ENCODE measurements around the gene OXTR.
A peak's percentile ranks its signal among the peaks of the same experiment; 100 is the strongest.

The OXTR gene

GRCh38 chr3:8769088-8769822, at the start of gene OXTR:
Gene OXTR (minus strand): TSS chr3:8769613. CDS start chr3:8768187, 1,426 bp downstream.
- Mint-ChIP-seq H3K27ac (no peak within 1 kb of the TSS), H3K4me3 (peak within 1 kb of the TSS; percentile 62), H3K4me1 (ENCODE audit: low read depth) (peaks cover 14% of the 10 kb centered on the region), H3K36me3 (ENCODE audit: low read depth) (no peaks in the 10 kb centered on the region), H3K27me3 (peaks cover 51% of the 10 kb centered on the region), H3K9me3 (no peaks in the 10 kb centered on the region)
- intact Hi-C loops (cut with micrococcal nuclease): no loop called here

- Mint-ChIP-seq H3K9me3 (peaks cover 56% of the 10 kb centered on the region), H3K36me3 (ENCODE audit: low read depth) (no peaks in the 10 kb centered on the region), H3K27ac (no peak overlapping the region), H3K4me1 (ENCODE audit: low read depth) (no peaks in the 10 kb centered on the region), H3K27me3 (no peaks in the 10 kb centered on the region), H3K4me3 (no peak overlapping the region)
- intact Hi-C loops (cut with micrococcal nuclease): no loop called here
Observed at GRCh38 chr3:8817486-8817885, 48.1 kb upstream of the OXTR start.

- Mint-ChIP-seq H3K27ac (no peak overlapping the region), H3K4me1 (ENCODE audit: low read depth) (no peaks in the 10 kb centered on the region), H3K9me3 (peaks cover 48% of the 10 kb centered on the region), H3K36me3 (ENCODE audit: low read depth) (no peaks in the 10 kb centered on the region), H3K27me3 (no peaks in the 10 kb centered on the region), H3K4me3 (no peak overlapping the region)
- intact Hi-C loops (cut with micrococcal nuclease): no loop called here
Observed at GRCh38 chr3:8816106-8816505, 46.7 kb upstream of the OXTR start.

- H3K9me3 Mint-ChIP-seq: peaks cover 24% of the 10 kb centered on the region
Observed at GRCh38 chr3:8813411-8813810, 44.0 kb upstream of the OXTR start.

GRCh38 chr3:8810561-8810960, 41.1 kb upstream of the OXTR start:
- Mint-ChIP-seq H3K9me3 (peaks cover 10% of the 10 kb centered on the region), H3K4me1 (ENCODE audit: low read depth) (no peaks in the 10 kb centered on the region), H3K36me3 (ENCODE audit: low read depth) (no peaks in the 10 kb centered on the region), H3K27me3 (no peaks in the 10 kb centered on the region), H3K27ac (no peak overlapping the region), H3K4me3 (no peak overlapping the region)
- intact Hi-C loops (cut with micrococcal nuclease): no loop called here

More at GRCh38 chr3:8813411-8813810, 44.0 kb upstream of the OXTR start:
- H3K27ac Mint-ChIP-seq: no peak overlapping the region
- intact Hi-C loops (cut with micrococcal nuclease): no loop called here
- H3K27me3 Mint-ChIP-seq: no peaks in the 10 kb centered on the region
- H3K36me3 Mint-ChIP-seq (ENCODE audit: low read depth): no peaks in the 10 kb centered on the region
- no peaks in the 10 kb centered on the region for H3K4me1 Mint-ChIP-seq (ENCODE audit: low read depth)
- no peak overlapping the region for H3K4me3 Mint-ChIP-seq

GRCh38 chr3:8805774-8806173, 36.4 kb upstream of the OXTR start:
- H3K36me3 Mint-ChIP-seq (ENCODE audit: low read depth): no peaks in the 10 kb centered on the region
- H3K27ac Mint-ChIP-seq: no peak overlapping the region
- intact Hi-C loops (cut with micrococcal nuclease): no loop called here
- no peaks in the 10 kb centered on the region for H3K4me1 Mint-ChIP-seq (ENCODE audit: low read depth)
- H3K27me3 Mint-ChIP-seq: no peaks in the 10 kb centered on the region
- peaks cover 8% of the 10 kb centered on the region for H3K9me3 Mint-ChIP-seq
- no peak overlapping the region for H3K4me3 Mint-ChIP-seq

GRCh38 chr3:8802256-8802655, 32.8 kb upstream of the OXTR start:
- H3K9me3 Mint-ChIP-seq: peaks cover 21% of the 10 kb centered on the region
- H3K4me1 Mint-ChIP-seq (ENCODE audit: low read depth): no peaks in the 10 kb centered on the region
- intact Hi-C loops (cut with micrococcal nuclease): no loop called here
- H3K27ac Mint-ChIP-seq: no peak overlapping the region
- no peaks in the 10 kb centered on the region for H3K36me3 Mint-ChIP-seq (ENCODE audit: low read depth)
- no peaks in the 10 kb centered on the region for H3K27me3 Mint-ChIP-seq
- H3K4me3 Mint-ChIP-seq: no peak overlapping the region

- Mint-ChIP-seq H3K27me3 (no peaks in the 10 kb centered on the region), H3K36me3 (ENCODE audit: low read depth) (no peaks in the 10 kb centered on the region), H3K4me3 (no peak overlapping the region), H3K4me1 (ENCODE audit: low read depth) (no peaks in the 10 kb centered on the region), H3K27ac (no peak overlapping the region), H3K9me3 (peaks cover 21% of the 10 kb centered on the region)
- intact Hi-C loops (cut with micrococcal nuclease): no loop called here
Observed at GRCh38 chr3:8800016-8800415, 30.6 kb upstream of the OXTR start.

- no peaks in the 10 kb centered on the region for H3K4me1 Mint-ChIP-seq (ENCODE audit: low read depth)
- H3K36me3 Mint-ChIP-seq (ENCODE audit: low read depth): no peaks in the 10 kb centered on the region
Observed at GRCh38 chr3:8794247-8794646, 24.8 kb upstream of the OXTR start.

GRCh38 chr3:8793242-8793641, 23.8 kb upstream of the OXTR start:
- intact Hi-C loops (cut with micrococcal nuclease): no loop called here
- Mint-ChIP-seq H3K27me3 (no peaks in the 10 kb centered on the region), H3K4me3 (no peak overlapping the region), H3K9me3 (peaks cover 17% of the 10 kb centered on the region), H3K36me3 (ENCODE audit: low read depth) (no peaks in the 10 kb centered on the region), H3K4me1 (ENCODE audit: low read depth) (no peaks in the 10 kb centered on the region), H3K27ac (no peak overlapping the region)

More at GRCh38 chr3:8794247-8794646, 24.8 kb upstream of the OXTR start:
- intact Hi-C loops (cut with micrococcal nuclease): no loop called here
- H3K4me3 Mint-ChIP-seq: no peak overlapping the region
- no peak overlapping the region for H3K27ac Mint-ChIP-seq
- H3K9me3 Mint-ChIP-seq: peaks cover 13% of the 10 kb centered on the region
- no peaks in the 10 kb centered on the region for H3K27me3 Mint-ChIP-seq

GRCh38 chr3:8790529-8790928, 21.1 kb upstream of the OXTR start:
- Mint-ChIP-seq H3K27ac (no peak overlapping the region), H3K4me1 (ENCODE audit: low read depth) (no peaks in the 10 kb centered on the region), H3K36me3 (ENCODE audit: low read depth) (no peaks in the 10 kb centered on the region), H3K9me3 (peaks cover 17% of the 10 kb centered on the region), H3K27me3 (no peaks in the 10 kb centered on the region), H3K4me3 (no peak overlapping the region)
- intact Hi-C loops (cut with micrococcal nuclease): no loop called here

GRCh38 chr3:8784676-8785435, 15.4 kb upstream of the OXTR start:
- intact Hi-C loops (cut with micrococcal nuclease): no loop called here
- no peaks in the 10 kb centered on the region for H3K36me3 Mint-ChIP-seq (ENCODE audit: low read depth)
- H3K4me1 Mint-ChIP-seq (ENCODE audit: low read depth): peaks cover 4% of the 10 kb centered on the region
- no peak overlapping the region for H3K27ac Mint-ChIP-seq
- H3K9me3 Mint-ChIP-seq: peaks cover 10% of the 10 kb centered on the region
- no peaks in the 10 kb centered on the region for H3K27me3 Mint-ChIP-seq
- no peak overlapping the region for H3K4me3 Mint-ChIP-seq

- intact Hi-C loops (cut with micrococcal nuclease): no loop called here
Observed at GRCh38 chr3:8780279-8780678, 10.9 kb upstream of the OXTR start.

GRCh38 chr3:8778475-8778874, 9.1 kb upstream of the OXTR start:
- peaks cover 4% of the 10 kb centered on the region for H3K4me1 Mint-ChIP-seq (ENCODE audit: low read depth)
- H3K27ac Mint-ChIP-seq: no peak overlapping the region
- H3K36me3 Mint-ChIP-seq (ENCODE audit: low read depth): no peaks in the 10 kb centered on the region
- no peaks in the 10 kb centered on the region for H3K9me3 Mint-ChIP-seq
- no peaks in the 10 kb centered on the region for H3K27me3 Mint-ChIP-seq
- H3K4me3 Mint-ChIP-seq: no peak overlapping the region
- intact Hi-C loops (cut with micrococcal nuclease): no loop called here

More at GRCh38 chr3:8780279-8780678, 10.9 kb upstream of the OXTR start:
- no peaks in the 10 kb centered on the region for H3K36me3 Mint-ChIP-seq (ENCODE audit: low read depth)
- H3K4me1 Mint-ChIP-seq (ENCODE audit: low read depth): peaks cover 4% of the 10 kb centered on the region
- no peak overlapping the region for H3K4me3 Mint-ChIP-seq
- H3K27me3 Mint-ChIP-seq: no peaks in the 10 kb centered on the region
- no peaks in the 10 kb centered on the region for H3K9me3 Mint-ChIP-seq
- no peak overlapping the region for H3K27ac Mint-ChIP-seq

All from dendritic cell treated with granulocyte-macrophage colony-stimulating factor and Interleukin-4, amounts not matched to agents 40 ng/mL and 50 ng/mL, for 4 days (primary cell).